ENCODE data around the gene HMOX1.
"Not testable (repeated sequence)": the region's sequence is repeated elsewhere in the genome, so short reads cannot be mapped to it uniquely, and the experiment has no call there.

The HMOX1 gene

DNA sequence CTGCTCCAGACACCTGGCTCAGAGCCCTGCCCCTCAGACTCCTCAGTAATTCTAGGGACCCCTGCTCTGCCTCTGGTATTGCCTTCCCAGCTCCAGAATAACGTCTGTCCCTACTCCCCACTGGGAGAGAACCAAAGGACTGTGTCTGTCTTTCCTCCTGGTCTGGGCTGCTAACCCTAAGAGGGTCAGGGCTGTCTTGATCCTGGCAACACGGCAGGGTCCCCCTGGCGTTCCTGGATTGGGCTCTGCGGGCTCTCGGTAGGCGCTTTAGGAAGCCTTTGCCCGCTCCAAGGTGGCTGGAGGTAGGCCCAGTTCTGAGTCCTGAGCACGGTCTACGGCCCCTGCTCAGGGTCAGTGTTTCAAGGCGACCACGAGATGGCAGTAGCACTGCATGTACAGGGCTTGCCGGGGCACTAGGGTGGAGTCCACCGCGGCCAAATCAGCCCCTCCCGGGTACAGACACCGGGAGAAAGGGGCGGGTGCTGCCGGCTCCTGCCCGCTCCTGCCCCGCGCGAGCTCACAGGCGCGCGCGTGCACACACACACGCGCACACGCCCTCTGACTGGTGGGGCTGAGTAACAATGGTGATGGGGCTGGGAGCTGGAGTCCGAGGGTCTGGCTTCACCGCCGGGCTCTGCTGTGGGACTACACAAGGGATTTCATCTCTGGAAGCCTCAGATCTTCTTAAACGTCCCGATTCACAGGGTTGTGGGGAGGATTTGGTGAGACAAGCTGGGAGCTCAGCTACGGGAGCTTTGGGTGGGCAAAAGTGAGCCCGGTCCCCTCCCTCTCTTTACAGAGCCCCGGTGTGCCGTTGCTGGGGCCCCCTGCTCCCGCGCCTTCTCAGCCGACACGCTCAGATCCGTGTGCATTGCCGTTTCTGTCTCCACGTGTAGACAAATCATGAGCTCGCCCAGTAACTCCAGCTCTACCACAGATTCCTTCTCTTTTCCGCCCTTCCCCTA is 30.1 kb upstream of the HMOX1 start:
- DNase-seq = peak; percentile 95

DNA sequence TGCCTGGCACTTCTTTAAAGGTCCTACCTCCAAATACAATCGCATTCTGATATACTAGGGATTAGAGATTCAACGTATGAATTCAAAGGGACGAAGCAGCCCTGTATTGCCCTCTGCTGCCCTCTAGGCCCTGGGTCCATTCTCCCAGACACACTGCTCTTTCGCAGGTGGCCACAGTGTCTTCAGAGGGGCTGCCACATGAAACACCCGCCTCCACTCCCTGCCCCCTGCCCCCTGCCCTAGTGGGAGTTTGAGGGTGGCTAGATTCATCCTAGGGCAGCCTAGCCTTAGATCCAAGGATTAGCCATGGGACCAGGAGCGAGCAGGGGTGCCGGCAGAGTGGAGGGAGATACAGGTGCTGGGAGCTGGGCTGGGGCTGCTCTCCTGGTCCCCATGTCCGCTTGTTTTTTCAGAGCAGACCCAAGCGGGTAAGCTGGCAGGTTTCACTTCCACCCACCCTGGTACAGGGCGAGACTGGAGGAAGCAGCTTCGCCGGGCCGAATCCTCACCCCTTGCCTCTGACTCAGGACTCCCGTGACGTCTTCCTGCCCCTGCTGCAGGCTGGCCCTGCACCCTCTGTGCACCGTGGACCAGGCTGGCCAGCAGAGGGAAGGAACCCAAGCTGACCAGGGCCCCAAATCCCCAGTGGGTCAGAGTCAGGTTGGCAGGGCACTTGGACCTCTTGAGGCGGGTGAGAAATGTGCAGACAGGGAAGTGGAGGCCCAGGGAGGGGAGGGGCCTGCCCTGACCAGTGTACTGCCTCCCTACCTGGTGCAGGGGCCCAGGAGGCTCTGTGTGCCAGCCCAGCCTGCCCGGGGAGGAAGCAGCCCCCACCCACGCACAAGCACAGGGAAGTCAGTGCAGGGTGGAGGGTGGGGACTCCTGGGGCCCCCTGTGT is 28.4 kb upstream of the HMOX1 start:
- DNase-seq = peak; percentile 58

DNA sequence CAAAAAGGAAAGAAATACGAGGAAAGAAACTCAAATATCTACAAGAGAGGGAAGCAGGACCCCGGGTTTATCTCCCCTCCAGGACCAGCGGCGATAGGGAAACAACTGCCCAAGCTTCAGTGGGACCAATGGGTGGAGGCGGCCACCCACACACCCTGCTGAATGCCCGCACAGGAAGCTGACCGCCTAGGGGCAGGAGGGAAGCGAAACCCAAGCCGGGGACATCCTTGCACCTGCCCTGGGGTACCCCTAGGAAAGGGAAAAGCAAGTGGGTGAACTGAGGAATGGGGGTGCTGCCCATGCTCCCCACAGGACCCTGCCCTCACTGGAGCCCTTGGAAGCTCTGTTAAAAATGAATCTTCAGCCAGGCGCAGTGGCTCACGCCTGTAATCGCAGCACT is 27.6 kb upstream of the HMOX1 start:
- DNase-seq = no peak

DNA sequence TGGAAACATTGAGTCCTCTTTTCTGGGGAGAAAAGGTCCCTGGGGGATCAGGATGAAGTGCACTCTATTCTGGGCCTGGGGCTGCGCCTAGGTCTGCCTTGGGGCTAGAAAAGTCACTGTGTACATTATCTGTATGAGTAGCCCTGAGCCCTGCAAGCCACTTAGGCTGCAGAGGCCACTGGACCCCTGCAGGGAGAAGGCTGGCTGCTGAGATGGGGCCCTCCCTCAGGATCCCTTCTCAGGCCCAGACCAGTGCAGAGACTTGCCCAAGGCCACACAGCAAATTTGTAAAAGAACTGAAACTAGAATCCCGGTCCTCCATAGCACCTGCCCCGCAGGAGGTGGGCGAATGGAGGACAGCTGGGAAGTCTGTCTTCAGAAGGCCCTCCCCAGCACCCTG is 26.8 kb upstream of the HMOX1 start:
- DNase-seq = no peak

DNA sequence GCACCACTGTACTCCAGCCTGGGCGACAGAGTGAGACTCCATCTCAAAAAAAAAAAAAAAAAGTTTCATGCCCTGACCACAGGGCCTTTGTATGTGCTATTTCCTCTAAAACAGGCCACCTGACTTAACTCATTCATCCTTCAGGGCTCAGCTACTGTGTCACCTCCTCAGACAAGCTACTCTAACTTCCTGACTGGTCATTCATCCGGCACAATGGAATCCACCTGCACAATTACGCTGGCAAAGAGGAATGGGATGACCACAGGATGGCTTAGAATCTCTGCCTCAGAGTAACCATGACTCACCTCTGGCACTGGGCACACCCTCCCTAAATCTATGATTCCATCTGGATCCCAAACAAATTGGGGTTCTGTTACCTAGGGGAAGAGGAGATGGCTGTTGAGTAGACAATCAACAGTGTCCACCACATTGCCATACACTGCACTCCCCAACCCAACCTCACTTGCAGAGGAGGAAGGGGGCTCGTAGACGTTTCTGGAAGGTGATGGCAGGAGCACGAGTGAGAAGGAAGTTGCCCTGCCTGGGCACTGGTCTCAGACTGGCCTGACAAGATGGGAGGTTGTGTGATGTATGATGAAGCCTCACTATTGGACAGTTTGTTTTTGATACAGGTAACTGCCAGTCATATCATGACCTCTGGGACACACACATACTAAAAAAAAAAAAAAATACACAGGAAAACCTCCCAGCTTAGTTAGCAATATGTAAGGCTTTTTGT is 22.8 kb upstream of the HMOX1 start:
- DNase-seq = no peak

DNA sequence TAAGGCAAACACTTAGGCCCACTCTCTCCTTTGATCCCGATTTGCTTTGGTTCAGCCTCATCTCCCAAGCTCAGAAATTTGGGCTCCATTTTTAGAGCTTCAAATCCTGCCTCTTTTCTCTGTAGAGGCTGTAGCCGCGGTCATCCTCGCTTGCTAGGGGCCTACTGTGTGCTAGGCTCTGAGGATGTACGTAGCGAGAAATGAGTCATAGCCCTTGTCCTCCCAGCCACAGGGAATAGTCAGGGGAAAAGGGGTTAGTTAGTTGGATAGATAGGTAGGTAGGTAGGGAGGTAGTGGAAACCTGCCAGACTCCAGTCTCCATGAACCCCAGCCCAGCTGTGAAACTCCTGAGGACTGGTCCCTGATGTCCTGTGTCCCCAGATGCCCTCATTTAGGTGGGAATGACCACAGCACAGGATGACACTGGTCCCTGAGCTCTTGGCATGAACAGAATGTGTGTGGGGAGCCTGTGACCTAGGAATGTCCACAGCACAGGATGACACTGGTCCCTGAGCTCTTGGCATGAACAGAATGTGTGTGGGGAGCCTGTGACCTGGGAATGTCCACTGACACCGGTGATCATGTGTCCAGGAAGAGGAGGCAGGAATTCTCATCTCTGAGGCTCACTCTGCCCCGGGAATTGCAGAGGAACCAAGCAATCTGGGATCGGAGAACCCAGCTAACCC is 21.4 kb upstream of the HMOX1 start:
- no peak for DNase-seq

DNA sequence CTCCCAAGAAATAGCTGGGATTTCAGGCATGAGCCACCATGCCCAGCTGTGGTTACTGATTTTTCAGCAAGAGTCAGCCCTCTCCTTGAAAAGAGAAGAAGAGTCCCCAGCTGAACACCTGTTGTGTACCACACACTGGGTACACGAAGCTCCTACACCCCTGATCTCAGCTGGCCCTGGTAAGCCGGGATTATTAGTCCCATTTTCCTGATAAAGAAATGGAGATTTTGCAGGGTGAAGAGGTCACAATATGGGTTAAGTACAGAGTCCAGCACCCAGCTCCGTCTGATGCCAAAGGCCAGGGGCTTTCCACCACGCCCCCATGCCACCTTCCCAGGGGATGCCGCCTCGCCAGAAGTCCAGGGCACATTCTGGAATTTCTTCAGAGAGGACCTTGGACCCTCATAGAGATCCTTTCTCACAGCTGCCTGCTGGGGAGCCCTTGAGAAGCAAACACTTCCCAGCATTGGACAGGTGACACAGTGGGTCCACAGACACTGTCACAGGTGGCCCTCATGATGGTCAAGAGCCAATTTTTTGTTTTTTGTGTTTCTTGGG is 19.8 kb upstream of the HMOX1 start:
- DNase-seq = no peak

DNA sequence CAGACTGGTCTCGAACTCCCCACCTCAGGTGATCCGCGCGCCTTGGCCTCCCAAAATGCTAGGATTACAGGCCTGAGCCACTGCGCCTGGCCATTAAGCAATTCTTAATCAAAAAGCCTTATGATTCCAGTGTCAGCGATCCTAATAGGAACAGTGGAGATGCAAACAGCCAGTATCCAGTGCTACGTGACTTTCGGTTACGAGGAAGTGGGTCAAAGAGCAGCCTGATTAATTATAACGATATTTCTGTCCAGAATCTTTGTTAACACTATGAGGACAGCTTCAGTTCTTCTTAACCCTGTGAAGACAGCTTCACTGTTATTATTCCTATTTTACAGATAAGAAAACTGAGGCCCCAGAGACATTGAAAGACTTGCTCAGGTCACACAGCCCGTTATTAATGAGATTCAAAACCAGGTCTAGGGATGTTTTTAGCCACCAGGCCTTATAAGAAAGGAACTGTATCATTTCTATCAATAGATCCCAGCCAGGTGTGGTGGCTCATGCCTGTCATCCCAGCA is 17.3 kb upstream of the HMOX1 start:
- no peak for DNase-seq

DNA sequence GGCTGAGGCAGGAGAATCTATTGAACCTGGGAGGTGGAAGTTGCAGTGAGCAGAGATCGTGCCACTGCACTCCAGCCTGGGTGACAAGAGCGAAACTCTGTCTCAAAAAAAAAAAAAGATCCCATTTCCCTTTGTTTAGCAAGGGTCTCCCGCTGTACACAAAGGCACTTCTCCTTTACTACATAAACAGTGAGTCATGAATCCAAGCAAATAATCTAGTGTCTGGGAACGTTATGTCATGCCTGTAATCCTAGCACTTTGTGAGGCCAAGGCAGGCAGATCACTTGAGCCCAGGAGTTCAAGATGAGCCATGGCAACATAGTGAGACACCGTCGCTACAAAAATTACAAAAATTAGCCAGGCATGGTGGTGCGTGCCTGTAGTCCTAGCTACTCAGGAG is 16.7 kb upstream of the HMOX1 start:
- not testable (repeated sequence) for DNase-seq

DNA sequence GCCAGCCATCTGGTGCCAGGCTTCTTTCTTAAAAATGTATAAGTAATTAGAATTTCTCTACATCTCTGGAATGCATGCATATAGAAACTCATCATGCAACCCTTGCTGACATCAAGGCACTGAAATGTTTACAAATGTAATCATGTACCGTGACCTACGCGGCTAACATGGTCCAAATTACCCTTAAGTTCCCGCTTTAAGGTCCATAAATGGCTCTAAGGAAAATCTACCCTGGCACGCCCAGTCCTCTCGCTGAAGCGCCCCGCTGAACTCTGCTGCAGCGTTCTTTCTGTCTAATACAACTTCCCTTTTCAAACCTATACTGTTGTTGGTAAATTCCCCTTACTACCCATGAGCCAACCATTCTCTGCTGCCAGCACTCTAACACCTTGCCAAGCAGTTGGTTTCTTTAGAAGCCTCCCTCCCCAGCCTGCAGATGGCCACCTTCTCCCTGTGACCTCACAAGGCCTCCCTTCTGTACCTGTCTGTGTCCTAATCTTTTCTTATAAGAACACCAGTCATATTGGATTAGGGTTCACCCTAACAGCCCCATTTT is 13.5 kb upstream of the HMOX1 start:
- no peak for DNase-seq

DNA sequence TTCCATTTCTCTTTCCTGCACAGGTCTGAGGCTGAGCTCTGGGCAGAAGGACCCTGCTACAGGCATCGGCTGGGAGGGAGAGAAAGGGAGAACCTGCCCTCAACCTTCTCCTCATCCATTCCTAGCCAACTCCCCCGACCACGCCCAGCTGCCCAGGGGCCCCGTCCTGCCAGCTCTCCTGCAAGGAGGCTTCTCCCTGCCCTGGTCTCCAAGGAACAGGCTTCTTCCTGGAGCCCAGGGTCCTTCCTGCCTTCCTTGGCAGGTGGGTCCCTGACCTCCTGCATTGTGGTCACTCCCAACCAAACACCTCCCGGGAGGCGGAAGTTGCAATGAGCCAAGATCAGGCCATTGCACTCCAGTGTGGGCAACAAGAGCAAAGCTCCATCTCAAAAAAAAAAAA is 12.5 kb upstream of the HMOX1 start:
- DNase-seq = no peak

DNA sequence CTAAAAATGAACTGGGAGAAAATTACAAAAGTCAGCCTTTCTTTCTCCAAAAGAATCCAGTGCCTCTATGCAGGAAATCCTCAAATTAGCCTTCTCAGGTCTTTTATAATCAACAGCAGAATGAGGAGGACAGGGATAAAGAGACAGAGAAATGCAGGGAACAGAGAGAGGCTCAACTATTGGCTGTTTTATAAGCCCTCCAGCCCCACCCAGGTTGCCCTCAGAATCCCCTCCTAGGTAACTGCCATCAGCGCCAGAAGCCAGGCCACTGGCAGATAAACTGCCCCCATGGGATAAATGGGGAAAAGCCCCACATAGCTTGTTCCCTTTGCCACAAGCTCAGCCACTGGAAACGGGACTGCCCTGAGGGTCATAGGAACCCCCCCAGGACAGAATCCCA is 10.9 kb upstream of the HMOX1 start:
- DNase-seq = no peak

DNA sequence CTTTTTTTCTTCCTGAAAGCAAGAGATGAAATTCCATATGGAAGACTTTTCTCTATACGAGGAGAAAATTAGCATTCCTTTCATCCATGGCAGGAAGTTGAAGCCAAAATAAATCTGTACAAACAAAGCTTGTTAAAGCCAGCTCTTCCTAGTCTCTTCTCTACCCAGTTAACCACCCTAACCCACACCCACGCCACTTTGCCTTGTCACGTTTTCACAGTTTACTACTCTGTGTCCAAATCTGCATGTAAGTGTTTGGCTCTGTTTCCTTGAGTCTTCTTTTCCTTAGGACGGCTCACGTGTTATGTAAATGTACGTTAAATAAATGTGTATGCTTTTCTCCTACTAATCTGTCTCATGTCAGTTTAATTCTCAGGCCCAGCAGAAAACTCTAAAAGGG is 7.1 kb upstream of the HMOX1 start:
- no peak for DNase-seq

DNA sequence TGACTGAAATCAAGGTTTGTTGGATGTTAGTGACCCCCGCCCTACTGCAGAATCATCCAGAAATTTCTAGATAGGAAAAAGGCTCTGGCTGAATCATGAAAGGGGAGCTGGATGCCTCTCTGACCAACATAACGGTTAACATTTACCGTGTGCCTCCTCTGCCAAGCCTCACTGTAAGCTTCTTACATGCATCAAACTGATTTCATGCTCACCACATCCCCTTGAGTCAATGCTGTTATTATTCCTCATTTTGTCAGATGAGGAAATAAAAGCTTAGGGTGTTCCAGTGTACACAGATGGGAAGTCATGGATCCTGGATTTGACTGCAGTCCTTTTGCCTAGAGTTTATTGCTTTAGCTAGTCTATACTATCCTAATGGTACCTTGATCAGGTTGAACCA is 5.9 kb upstream of the HMOX1 start:
- no peak for DNase-seq

DNA sequence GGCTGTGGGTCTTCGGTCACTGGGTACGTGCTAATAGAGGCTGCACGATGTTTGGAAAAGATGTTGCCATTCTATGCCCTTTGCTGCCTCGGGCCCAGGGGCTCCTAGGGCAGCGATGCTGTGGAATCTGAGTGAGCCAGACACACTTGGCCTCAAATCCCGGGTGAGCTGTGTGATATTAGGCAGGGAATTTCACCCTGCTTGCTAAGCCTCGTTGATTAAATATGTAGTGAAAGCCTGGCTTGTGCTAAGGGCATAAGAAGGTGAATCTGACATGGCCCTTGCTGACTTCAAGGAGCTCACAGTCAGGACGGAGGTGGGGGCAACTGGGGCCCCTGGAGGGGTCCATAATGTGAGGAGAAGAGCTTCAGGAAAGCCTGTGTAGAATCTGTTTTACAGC is 5.4 kb upstream of the HMOX1 start:
- DNase-seq = no peak

DNA sequence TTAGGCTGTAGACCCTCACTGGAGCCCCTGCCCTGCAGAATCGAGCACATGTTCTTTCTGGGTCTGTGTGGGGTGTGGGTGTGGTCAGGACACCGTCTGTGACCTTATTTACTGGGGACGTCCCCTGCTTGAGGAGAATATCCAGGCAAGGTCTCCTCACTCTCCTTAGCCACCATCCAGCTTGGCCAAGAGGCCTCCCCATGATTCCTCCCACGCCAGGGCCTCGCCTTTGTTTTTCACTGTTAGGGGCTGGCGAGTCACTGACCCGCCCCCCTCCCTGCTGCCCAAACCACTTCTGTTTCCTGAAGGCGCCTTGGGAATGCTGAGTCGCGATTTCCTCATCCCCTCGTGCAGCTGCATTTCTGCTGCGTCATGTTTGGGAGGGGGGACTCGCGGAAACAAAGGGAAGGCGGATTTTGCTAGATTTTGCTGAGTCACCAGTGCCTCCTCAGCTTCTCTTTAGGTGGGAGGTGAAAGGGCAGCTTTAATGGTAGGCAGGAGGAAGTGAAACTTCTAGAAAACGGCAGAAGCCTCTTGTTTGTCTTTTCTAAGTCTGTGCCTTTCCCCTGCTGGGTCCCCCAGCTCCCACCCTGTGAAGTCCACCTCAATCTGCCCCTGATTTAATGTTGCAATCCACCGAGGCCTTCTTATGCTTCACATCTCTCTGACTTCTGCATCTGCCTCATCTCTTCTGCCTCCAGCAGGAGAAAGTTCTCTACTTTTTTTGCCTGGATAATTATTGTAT is 4.0 kb upstream of the HMOX1 start:
- DNase-seq = peak; percentile 98

DNA sequence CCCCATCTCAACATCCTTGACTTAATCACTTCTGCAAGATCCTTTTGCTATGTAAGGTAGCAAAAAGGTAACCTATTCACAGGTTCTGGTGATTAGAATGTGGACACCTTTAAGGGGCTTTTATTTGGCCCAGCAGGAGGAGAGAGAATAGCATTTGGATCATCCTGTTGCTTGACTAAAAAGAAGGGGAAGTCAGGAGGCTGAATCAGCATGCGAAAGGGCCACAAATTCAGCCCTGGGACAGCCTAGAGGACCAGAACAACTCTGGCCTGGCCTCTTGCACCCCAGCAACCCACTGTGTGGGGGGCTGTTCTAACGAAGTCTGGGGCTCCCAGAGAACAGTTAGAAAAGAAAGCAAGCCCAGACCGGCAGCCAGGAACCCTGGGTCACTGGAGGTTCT is 3.2 kb upstream of the HMOX1 start:
- no peak for DNase-seq

DNA sequence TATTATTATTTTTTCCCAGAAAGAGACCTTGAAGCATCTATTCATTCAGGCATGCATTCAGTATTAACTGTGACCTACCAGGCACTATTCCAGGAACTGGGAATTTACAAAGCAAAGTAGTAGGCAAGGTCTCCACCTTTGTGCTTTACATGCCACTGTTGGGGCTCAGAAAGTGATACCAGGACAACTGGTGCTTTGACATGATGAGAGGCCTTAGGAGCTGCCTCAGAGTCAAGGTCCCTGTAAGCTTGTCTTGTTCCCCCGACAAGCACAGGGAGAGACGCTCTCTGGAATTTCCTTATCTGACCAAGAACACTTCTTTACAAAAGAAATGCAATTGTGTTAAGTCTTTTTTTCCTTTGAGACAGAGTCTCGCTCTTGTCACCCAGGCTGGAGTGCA is 2.3 kb upstream of the HMOX1 start:
- no peak for DNase-seq

DNA sequence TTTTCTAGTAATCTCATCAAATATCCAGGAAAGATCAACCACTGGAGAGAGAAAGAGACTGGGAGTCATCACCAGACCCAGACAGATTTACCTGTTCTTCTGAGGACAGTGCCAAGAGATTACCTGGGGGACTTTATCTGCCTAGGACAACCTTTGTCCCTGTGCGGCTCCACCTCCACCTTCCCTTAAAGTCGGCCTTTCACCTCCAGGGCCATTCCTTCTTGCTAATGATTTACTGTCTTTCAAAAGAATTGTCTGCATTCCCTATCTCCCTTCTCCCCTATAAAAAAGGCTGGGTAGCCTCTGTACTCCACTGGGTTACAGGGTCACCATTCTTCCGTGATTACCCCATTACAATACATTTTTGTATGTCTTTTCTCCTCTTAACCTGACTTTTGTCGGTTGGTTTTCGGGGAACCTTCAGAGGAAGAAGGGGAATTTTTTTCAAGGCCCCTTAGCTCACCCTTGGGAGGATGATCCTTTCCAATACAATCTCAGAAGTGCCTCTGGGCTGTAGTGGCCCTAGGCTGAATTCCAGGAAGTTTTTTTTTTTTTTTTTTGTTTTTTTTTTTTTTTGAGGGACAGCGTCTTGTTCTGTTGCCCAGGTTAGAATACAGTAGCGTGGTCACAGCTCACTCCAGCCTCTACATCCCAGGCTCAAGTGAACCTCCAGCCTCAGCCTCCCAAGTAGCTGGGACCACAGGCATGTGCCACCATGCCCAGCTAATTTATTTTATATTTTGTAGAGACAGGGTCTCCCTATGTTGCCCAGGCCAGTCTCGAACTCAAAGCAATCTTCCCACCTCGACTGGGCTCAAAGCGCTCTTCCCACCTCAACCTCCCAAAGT is 1.5 kb upstream of the HMOX1 start:
- DNase-seq = no peak

DNA sequence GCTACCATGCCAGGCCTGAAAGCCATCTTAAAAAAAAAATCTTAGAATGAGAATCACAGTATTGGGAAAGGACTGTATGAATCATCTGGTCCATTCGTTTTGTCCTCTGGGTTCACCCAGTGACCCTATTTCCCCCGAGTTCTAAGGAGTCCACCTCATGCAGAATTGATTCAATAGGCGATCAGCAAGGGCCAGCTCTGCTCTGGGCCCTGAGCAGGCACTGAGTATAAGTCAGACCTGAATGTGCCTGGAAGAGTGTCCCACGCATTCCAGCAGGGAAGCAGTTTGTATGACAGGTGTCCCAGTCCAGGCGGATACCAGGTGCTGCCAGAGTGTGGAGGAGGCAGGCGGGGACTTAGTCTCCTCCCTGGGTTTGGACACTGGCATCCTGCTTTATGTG is 883 bp upstream of the HMOX1 start:
- DNase-seq = no peak

Measured in eye (tissue), 1 donor.